Heart left ventricle (tissue), 16 donors: Measurements from ENCODE around the gene SLC2A4. TPM values are rescaled to one million over a fixed set of nuclear protein-coding genes. Genes with fewer than 3 reads are reported as not detected.

Experiments
- ATAC-seq, 4 donors: fragments of 200-7000 bp; cut with Tn5 transposase; one replicate each; pipeline ENCODE4 v1.9.1; 2020 to 2022; ENCODE audit warnings: moderate library complexity in 4 of 4, mild to moderate bottlenecking in 3 of 4, moderate number of reproducible peaks in 1 of 4
- DNase-seq, 5 donors: peaks; one replicate each; pipeline ENCODE4 v3.0.0-alpha.2; 2020
- H3K27ac ChIP-seq, 12 donors: fragments of 200-600 bp; sonication (generic) in 4 of 12; one replicate each; pipeline versions ENCODE4 v1.5.0 to v1.8.0; 2016 to 2022; ENCODE audit warnings: mild to moderate bottlenecking in 2 of 12
- H3K27me3 ChIP-seq, 9 donors: fragments of 200-600 bp; sonication (generic) in 2 of 9; one replicate each; pipeline versions ENCODE4 v1.5.1 to v1.8.0; 2016 to 2022; ENCODE audit warnings: mild to moderate bottlenecking in 3 of 9
- H3K36me3 ChIP-seq, 9 donors: fragments of 200-600 bp; sonication (generic) in 2 of 9; one replicate each; pipeline versions ENCODE4 v1.5.0 to v1.8.0; 2018 to 2022; ENCODE audit warnings: mild to moderate bottlenecking in 2 of 9
- H3K4me1 ChIP-seq, 12 donors: fragments of 200-600 bp; sonication (generic) in 4 of 12; one replicate each; pipeline versions ENCODE4 v1.5.0 to v1.8.0; 2016 to 2022; ENCODE audit warnings: mild to moderate bottlenecking in 3 of 12
- H3K4me3 ChIP-seq, 12 donors: fragments of 200-600 bp; sonication (generic) in 4 of 12; one replicate each; pipeline versions ENCODE4 v1.5.0 to v1.8.0; 2017 to 2022; ENCODE audit warnings: mild to moderate bottlenecking in 9 of 12, moderate library complexity in 4 of 12
- H3K9me3 ChIP-seq, 12 donors: fragments of 200-600 bp; sonication (generic) in 4 of 12; one replicate each; pipeline versions ENCODE4 v1.5.0 to v1.8.0; 2016 to 2022; ENCODE audit warnings: mild to moderate bottlenecking in 1 of 12
- CTCF ChIP-seq, 12 donors: fragments of 200-600 bp; sonication (generic) in 4 of 12; IDR thresholded peaks; one replicate each; pipeline versions ENCODE4 v1.5.0 to v1.8.0; 2018 to 2022; ENCODE audit warnings: antibody characterized with exemption in 12 of 12, mild to moderate bottlenecking in 5 of 12
- POLR2A ChIP-seq, 2 donors: fragments of 450-650 bp; IDR thresholded peaks; one replicate each; pipeline ENCODE4 v1.6.1; 2017; ENCODE audit warnings: antibody characterized with exemption in 2 of 2, mild to moderate bottlenecking in 2 of 2, moderate library complexity in 2 of 2
- WGBS, 4 donors: extraction: QIAGEN DNeasy Blood & Tissue Kit in 2 of 4; methylation state at CpG; one replicate each; pipeline versions ENCODE4 v1.1.5 to v1.1.7; 2013 to 2018; 5-methylcytosine and 5-hydroxymethylcytosine counted together
- intact Hi-C, 10 donors: fragments of 100-400 bp; cut with DNase I; formaldehyde crosslinking; loops; one replicate each; pipeline versions ENCODE4 v1.11.1 to v1.14.2; 2022
- polyA plus RNA-seq, 2 donors: library from polyadenylated mRNA; stranded (reverse); fragments of 200-250 nt; gene quantifications; one replicate each; pipeline ENCODE4 v1.2.3, GENCODE V29; 2013
- total RNA-seq, 9 donors: library from RNA; depleted of rRNA in 2 of 9; stranded (reverse); fragments of >200 nt in 2 of 9; fragmentation: NEBNext Ultra II Directional in 3 of 9; extraction: Animal tissue kit (Norgen Biotek cat#: 25700) in 3 of 9; gene quantifications; one replicate each; pipeline versions ENCODE4 v1.1.0 to v1.2.4, GENCODE V29; 2016 to 2023
- donor health status: ischemic (EF 13 %, LVEDD 7.1; RV severe dilation, severe dysfunction).
- donor health status: healthy with polysubstance abuse.
- donor health status: DM: no; HTN: yes; CAD: no.
- donor health status: DM: no; HTN: no; CAD: no.
- donor health status: ischemic (EF 25% LVEDD 6.9; RV normal size, moderate dysfunction).
- donor health status: ischemic (EF 25% LVEDD 5.7; RV mildly dilated, moderate dysfunction).
- donor health status: healthy.
- donor health status: DM: yes; HTN: yes; CAD: no.
- donor health status: ischemic (EF 35%, LVEDD 5.7; RV mildly dilated, moderate dysfunction).
- donor health status: nonischemic (EF 11% LVEDD 7.7; RV severe dilation, severe dysfunction).
- donor health status: DM: yes; HTN: yes; CAD: no.
- donor health status: PGD.
- donor health status: ischemic (EF 29% LVEDD 5.4; RV normal size, mild dysfunction).
- donor health status: nonischemic (EF 23%, LVEDD 6.1; RV moderate dilation, normal function).

SLC2A4 gene
- total and polyA plus RNA-seq, 11 donors: 48.5 to 184 (median 157) TPM

- DNase-seq: no peak
- TF ChIP-seq POLR2A (IDR thresholded peaks at IDR 0.05) (no peak), CTCF (IDR thresholded peaks at IDR 0.05) (no peak)
- intact Hi-C loops: loop anchor here in 2 of 10 donors (5.0 to 10.0 kb wide), 2 partner anchors 43 to 316 kb away; partner anchors contain the start of gene CD68 (in 1 of the 2)
- Histone ChIP-seq H3K9me3 (no peaks in the 10 kb centered on the region), H3K27me3 (peaks cover 18 to 35% (median 30%) of the 10 kb centered on the region in 9 donors), H3K4me1 (peaks cover 0 to 37% (median 25%) of the 10 kb centered on the region in 12 donors), H3K36me3 (peaks cover 0 to 61% (median 56%) of the 10 kb centered on the region in 9 donors), H3K27ac (no peak overlapping the region), H3K4me3 (no peak overlapping the region)
- no peak for ATAC-seq
- WGBS, 4 donors: 83 to 95% (median 90%) methylated on average over 7 of the region's 7 CpGs
These were observed 22.6 kb upstream of the SLC2A4 start for GRCh38 chr17:7258731-7259554.

- peaks cover 0 to 55% (median 50%) of the 10 kb centered on the region in 9 donors for H3K36me3 ChIP-seq
- intact Hi-C loops: loop anchor here in 2 of 10 donors (5.0 to 10.0 kb wide), 2 partner anchors 43 to 315 kb away; partner anchors contain the start of gene CD68 (in 1 of the 2)
- H3K27me3 ChIP-seq: peaks cover 18 to 41% (median 36%) of the 10 kb centered on the region in 9 donors
- DNase-seq: no peak
- no peak for ATAC-seq
- H3K4me3 ChIP-seq: no peak overlapping the region
- H3K4me1 ChIP-seq: peaks cover 0 to 36% (median 23%) of the 10 kb centered on the region in 12 donors
- TF ChIP-seq POLR2A (IDR thresholded peaks at IDR 0.05): no peak
- TF ChIP-seq CTCF (IDR thresholded peaks at IDR 0.05): no peak
- no peaks in the 10 kb centered on the region for H3K9me3 ChIP-seq
- 89 to 95% (median 94%) methylated on average over 6 of the region's 6 CpGs for WGBS, 4 donors
- no peak overlapping the region for H3K27ac ChIP-seq
These were observed 22.0 kb upstream of the SLC2A4 start for GRCh38 chr17:7259555-7259889.

GRCh38 chr17:7260151-7260550, 21.4 kb upstream of the SLC2A4 start:
- H3K4me1 ChIP-seq: peaks cover 0 to 36% (median 23%) of the 10 kb centered on the region in 12 donors
- no peak for ATAC-seq
- no peak for TF ChIP-seq POLR2A (IDR thresholded peaks at IDR 0.05)
- no peak for TF ChIP-seq CTCF (IDR thresholded peaks at IDR 0.05)
- DNase-seq: no peak
- H3K27me3 ChIP-seq: peaks cover 18 to 44% (median 36%) of the 10 kb centered on the region in 9 donors
- 83 to 93% (median 90%) methylated on average over 2 to 4 of the region's 4 CpGs for WGBS, 4 donors
- H3K9me3 ChIP-seq: no peaks in the 10 kb centered on the region
- peaks cover 0 to 49% (median 44%) of the 10 kb centered on the region in 9 donors for H3K36me3 ChIP-seq
- no peak overlapping the region for H3K4me3 ChIP-seq
- intact Hi-C loops: no loop called here
- no peak overlapping the region for H3K27ac ChIP-seq

GRCh38 chr17:7260651-7261378, 20.7 kb upstream of the SLC2A4 start:
- WGBS, 4 donors: 6 to 27% (median 9%) methylated on average over 12 to 54 of the region's 54 CpGs
- Histone ChIP-seq H3K36me3 (peaks cover 0 to 42% (median 37%) of the 10 kb centered on the region in 9 donors), H3K4me3 (peak overlapping the region; percentile 9 to 64 (median 52)), H3K9me3 (no peaks in the 10 kb centered on the region), H3K27me3 (peaks cover 18 to 50% (median 36%) of the 10 kb centered on the region in 9 donors), H3K4me1 (peaks cover 0 to 36% (median 23%) of the 10 kb centered on the region in 12 donors), H3K27ac (peak overlapping the region in 2 of 12 donors; percentile 19 to 33)
- peak in 1 of 5 donors; percentile 43 for DNase-seq
- ATAC-seq: peak; percentile 11 to 60 (median 52)
- TF ChIP-seq CTCF (IDR thresholded peaks at IDR 0.05): no peak
- TF ChIP-seq POLR2A (IDR thresholded peaks at IDR 0.05): no peak
- intact Hi-C loops: no loop called here
